Activated T-helper 1 cell treated with Interleukin-2 at 50 U/mL for 16 hours (primary cell): ENCODE data around the gene HRH1.

ENCODE experiments used
- DNase-seq: peaks from one replicate; pipeline ENCODE4 v3.0.0-alpha.2; 2020; ENCODE audit warnings: low read depth

Gene HRH1

DNA sequence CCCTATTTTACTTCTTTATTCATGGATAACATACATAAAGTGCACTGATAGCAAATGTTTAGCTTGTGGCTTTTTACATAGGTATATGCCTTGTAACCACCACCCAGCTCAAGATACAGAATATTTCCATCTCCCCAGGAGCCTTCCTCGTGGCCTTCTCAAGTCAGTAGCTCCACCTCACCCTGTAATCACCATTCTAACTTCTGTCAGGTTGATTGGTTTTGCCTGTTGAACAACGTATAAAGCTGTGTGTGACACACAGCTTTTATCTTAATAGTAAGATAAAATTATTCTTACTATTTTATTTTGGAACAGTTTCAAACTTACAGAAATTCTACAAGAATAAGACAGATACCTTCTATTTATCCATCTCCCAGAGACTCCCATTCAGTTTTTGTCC is 131.2 kb downstream of the HRH1 start:
- no peak for DNase-seq

DNA sequence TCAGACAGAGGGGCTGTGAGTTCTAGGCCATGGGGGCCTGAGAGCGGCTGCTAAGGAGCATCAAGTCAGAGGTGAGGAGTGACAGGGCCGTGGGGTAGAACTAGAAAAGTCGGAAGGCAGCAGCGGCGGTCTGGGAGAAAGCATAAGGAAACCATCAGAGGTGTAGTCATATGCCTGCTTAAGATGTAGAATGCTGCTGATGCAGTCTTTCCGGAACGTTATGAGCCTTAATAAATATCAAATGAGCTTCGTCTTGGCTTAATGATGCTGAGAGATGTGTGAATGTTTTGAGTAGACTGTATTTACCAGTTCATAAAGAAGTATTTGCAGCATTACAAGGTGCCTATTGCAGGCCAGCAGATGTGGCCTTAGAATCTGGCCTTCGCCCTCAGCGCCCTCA is 133.1 kb downstream of the HRH1 start:
- no peak for DNase-seq

DNA sequence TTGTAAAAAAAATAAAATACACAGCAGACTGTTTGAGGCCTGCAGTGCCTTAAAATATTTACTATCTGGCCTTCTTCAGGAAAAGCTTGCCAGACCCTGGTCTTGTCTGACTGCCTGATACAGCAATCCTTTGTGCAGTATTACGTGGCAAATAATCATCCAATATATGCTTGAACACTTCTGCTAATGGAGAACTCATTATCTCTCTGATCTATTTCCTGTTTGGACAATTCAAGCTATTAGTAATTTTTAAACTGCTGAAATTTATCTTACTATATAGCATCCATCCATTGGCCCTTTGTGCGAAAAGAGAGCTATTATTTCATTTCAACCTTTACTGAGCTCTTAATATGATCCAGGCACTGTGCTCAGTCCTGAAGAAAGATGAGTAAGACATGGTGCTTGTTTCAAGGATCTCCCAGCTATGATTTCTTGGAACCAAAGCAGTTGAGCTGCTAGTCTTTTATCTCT is 133.8 kb downstream of the HRH1 start:
- DNase-seq = no peak

DNA sequence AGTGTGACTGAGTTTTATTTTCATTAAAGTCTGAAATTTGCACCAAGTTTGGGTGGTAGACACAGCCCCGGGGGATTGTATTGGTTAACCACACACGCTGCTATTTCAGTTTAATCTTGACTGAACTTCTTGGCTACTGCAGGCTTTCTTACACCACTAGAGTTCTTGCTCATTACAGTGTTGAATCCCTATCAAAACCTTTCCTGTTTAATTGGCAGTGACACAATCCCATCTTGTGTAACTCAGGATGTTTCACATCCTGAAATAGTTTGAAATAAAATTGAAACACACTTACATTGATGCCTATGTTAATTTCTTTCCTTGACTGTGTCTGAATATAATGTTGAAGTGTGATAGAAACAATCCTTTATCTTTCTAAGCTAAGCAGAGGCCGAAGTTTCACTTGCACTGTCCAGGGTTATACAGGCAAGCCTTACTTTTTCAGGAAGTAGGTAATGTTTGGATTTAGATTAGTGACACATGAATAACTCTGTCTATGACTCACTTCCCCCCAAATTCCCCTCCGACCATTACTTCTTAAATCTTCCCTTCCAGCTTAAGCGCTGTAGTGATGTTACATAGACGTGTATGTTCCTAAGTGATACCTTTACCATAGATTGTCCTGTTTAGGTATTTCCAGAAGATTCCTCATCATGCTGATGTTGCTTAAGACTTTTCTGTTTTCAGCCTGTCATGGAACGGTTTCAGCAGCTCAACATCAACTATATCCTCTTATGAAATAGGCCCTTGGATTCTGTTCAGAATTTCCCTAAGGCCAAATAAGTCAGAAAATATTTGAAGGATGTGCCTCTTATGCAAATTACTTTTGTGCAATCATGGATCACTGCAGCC is 134.7 kb downstream of the HRH1 start:
- no peak for DNase-seq

DNA sequence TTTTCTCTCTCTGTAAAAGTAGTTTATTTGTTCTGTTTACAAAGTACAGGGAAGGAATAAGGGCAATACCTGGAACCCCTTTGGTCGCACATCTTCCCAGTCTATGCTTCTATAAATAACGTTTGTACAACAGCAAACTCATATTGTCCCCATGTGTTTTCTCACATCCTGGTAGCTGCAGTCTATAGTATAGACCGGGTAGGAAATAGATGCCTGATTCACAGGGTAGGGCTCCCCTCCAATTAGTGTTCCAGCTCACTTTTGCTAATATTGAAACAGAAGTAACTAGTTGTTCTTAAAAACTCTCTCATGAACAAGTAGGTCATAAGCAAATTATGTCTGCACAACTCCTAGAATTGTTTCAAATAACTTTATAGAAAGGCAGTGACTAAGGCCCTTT is 135.6 kb downstream of the HRH1 start:
- DNase-seq = no peak

DNA sequence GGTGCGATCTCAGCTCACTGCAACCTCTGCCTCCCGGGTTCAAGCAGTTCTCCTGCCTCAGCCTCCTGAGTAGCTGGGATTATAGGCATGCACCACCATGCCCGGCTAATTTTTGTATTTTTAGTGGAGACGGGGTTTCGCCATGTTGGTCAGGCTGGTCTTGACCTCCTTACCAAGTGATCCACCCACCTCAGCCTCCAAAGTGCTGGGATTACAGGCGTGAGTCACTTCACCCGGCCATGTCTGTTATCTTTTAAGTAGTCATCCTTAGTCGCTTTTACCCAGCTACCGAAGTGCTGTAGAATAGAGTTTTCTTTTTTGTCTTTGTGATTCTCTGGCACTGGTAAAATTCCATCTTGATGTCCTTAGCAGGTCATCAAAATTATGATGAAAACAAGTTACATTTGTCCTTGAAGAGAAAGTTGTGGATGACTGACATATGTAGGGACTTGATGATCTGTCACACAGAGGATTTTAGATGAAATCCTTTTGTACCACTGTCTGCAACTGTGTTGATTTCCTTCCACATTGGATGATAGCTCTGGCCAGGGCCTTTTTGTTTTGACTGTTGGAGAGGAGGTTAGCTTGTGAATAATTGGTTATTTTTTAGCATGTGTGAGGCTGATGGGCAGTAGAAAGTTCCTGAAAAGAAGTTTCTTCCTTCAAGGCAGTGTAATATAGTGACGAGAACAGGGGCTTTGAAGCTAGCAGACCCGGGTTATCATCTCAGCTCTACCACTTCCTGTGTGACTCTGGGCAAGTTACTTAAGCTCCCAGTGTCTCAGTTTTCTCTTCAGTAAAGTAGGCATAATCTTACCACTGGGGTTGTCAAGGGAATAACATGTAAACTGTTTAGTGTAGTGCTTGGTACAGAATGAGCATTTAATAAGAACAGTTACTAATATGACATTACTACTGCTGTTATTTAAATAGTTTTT is 136.7 kb downstream of the HRH1 start:
- no peak for DNase-seq

DNA sequence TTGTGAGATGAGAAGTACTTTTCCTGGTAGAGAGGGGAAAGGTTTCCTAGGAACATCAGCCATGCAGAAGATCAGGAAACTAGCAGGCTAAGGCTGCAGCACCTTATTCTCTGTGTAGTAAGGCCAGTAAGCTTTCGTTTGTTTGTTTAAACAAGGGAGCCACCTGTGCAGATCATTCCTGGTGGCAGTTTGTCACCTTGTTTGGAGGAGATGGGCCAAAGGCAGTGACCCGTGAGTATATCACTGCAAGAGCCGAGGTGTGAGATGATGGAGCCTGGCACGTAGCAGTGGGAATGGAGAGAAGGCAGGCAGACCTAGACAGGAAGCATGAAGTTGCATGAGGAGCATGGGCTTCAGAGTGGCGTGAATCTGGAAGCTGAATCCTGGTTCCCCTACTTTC is 137.5 kb downstream of the HRH1 start:
- no peak for DNase-seq

DNA sequence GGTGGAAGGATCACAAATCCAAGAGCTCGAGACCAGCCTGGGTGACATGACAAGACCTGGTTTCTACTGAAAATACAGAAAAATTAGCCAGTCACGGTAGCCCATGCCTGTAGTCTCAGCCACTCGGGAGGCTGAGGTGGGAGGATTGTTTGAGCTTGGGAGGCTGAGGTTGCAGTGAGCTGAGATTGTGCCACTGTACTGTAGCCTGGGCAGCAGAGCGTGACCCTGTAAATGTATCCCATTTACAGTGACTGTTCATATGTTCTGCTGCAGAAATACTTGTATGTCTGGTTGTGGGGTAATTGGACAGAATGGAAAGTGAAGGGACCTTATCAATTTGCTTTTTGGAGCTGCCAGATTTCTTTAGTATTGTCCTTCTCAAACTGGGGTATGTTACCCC is 142.8 kb downstream of the HRH1 start:
- no peak for DNase-seq

DNA sequence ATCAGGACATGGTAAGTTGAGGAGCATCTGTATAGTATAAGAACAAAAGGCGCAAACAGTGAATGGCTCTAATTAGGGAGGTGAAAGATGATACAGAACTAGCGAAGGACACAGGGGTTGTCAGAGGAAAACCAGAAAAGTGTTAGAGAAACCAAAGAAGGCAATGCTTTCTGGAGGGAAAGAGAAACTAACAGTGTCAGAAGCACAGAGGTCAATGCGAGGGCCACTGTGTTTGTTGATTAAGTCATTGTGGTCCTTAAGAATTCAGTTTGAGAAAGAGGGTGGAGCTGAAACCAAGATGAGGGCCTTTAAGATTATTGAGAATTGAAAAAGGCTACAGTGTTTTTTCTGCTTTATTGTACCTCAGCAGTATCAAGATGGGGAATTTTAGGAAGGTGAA is 146.7 kb downstream of the HRH1 start:
- DNase-seq = no peak

DNA sequence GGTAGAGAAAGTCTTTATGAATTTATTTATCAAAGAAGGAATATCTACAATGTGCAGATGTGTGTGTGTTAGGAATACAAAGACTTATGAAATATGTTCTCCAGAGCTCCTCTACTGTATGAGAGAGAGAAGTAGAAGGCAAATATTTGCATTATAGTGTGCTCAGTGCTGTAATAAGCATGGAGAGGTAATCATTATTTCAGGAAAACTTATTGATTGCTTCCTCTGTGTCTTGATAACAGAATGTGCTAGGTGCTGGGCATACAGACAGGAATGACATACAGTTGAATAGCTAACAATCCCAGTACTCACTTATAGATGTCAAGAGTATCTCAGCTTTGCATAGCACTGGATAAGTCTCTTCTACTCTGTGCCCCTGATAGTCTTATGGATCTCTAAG is 148.2 kb downstream of the HRH1 start:
- DNase-seq = no peak

DNA sequence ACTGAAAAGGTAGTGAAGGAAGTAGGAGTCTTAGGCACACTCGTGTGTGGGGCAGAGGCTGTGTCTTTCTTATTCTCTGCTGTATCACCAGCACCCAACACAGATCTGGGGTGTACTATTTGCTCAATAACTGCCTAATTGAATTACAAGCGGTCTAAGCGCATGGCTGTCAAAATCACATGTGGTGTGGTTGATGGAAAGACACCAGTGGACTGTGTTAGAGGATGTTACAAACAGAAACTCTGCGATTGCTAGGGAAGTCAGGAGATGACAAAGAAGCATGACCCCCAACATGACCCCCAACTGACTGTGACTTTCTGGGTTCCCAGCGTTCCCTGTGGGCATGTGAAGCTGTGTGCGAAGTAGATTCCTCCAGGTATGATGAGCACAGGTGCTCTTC is 149.9 kb downstream of the HRH1 start:
- DNase-seq = no peak

DNA sequence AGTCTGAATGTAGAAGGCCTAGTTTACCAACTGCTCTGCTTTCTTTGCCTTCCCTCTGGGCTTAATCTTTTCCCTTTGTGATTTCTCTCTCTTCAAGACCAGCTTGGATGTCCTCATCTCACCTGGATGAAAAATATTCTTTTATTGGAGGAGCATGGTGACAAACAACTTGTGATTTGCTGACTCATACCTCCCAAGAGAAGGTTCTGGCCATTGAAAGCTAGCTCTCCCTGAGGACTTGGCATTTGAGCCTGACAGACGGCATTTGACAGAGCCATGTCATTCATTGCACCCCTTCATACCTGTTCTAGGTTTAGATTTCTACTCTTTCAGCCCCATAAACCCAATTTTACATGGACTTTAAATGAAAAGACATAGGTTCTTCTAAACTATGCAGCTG is 151.2 kb downstream of the HRH1 start:
- no peak for DNase-seq

DNA sequence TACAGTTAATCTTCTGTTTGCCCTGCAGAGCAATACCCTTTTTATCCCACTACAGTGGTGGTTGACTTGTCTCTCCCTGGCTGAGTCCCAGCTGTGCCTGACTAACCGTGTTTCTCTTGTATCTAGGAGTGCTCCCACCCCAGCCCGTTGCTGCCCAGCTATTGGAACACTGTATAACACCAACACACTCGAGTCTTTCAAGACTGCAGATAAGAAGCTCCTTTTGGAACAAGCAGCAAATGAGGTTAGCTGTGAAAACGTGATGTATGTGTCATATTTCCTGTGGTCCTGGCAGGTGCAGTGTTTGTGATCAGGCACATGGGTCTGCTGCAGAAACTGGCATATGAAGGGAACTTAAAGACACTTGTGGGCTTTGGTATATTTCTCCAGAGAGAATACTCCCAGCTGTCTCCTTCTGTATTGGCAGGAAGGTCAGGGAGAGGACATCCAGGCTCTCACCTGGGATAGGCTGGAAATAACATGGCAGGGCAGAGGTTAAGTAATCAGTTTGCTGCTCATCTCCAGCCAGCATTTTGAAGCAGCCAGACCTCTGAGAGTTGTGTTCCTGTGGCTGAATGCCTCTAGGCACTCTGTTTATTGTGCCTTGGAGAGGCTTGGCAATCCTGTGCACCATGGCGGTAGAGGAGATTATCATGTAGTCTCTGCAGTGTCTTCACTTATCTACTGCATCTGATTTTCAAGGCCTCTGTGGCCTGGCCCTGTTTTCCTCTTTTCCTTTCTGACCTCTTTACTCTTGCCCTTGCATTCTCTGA is 152.7 kb downstream of the HRH1 start:
- DNase-seq = no peak

DNA sequence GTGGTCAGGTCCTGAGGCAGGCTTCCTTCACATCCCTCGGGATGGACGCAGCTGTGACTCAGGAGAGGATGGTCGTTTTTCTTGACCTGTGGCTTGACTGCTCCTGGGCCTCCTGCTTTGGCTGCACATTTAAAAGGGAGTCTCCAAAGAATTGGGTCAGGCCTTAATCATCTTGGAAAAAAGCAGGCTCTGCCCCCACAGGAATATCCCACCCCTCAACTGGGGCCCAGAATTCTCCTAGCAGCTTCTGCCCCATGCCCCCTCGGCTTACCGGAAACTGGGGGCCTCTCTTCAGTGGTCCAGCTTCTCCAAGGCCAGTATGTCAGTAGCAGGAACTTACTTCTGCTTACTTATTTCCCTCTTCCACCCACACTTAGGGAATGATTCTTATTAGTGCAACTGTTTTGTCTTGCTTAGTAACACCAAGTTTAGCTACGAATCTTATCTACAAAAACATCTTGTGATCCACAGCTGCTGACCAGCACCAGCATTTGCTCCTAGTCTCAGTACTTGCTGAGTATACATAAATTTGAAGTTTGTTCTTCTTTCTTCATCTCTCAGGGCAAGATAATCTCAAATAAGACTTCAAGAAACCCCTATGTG is 153.6 kb downstream of the HRH1 start:
- DNase-seq = no peak

DNA sequence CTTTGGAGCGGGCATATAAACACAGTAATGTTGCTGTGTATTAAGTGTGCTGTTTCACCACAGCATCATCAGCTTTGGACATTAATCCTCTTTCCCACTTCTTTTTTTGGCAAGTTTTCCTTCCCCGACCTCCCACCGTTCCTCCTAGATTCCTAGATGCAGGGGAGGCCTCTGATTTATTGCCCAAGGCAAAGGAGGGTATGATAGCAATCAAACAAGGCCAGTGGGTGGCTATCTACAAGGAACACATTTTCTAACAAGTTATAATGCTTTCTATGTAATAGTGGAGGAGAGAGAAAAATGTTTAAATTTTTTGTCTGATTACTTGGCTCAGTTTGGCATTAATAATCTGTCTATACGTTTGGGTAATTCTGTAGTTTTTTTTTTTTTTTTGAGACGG is 156.0 kb downstream of the HRH1 start:
- DNase-seq = no peak

DNA sequence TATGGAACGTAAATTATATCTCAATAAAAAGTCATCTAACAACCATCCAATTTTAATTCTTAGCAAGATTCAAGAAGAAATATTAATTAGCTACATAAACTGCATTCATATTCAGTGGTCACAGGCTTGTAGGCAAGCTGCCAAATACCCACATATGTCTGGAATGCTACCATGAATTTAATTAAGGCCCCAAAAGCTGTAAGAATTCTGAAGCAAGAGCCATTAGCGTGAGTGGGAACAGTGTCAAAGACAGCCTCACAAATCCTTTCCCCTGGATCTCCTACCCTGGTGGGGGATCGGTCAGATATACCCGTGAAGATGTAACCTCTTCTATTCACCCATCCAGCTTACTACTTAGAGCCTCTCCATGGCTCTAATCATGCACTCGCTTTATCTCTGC is 157.9 kb downstream of the HRH1 start:
- DNase-seq = no peak
